ENCODE measurements around the gene OSBP2. TPM values are rescaled to one million over a fixed set of nuclear protein-coding genes. Genes with fewer than 3 reads are reported as not detected.
A peak's percentile ranks its signal among the peaks of the same experiment; 100 is the strongest.

Gene OSBP2, protein sequence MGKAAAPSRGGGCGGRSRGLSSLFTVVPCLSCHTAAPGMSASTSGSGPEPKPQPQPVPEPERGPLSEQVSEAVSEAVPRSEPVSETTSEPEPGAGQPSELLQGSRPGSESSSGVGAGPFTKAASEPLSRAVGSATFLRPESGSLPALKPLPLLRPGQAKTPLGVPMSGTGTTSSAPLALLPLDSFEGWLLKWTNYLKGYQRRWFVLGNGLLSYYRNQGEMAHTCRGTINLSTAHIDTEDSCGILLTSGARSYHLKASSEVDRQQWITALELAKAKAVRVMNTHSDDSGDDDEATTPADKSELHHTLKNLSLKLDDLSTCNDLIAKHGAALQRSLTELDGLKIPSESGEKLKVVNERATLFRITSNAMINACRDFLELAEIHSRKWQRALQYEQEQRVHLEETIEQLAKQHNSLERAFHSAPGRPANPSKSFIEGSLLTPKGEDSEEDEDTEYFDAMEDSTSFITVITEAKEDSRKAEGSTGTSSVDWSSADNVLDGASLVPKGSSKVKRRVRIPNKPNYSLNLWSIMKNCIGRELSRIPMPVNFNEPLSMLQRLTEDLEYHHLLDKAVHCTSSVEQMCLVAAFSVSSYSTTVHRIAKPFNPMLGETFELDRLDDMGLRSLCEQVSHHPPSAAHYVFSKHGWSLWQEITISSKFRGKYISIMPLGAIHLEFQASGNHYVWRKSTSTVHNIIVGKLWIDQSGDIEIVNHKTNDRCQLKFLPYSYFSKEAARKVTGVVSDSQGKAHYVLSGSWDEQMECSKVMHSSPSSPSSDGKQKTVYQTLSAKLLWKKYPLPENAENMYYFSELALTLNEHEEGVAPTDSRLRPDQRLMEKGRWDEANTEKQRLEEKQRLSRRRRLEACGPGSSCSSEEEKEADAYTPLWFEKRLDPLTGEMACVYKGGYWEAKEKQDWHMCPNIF
- total RNA-seq: 1 to 10 TPM in 3 of 4 donors, under 1 TPM in 1; 0.66 to 2.4 (median 1.6) TPM

DNA sequence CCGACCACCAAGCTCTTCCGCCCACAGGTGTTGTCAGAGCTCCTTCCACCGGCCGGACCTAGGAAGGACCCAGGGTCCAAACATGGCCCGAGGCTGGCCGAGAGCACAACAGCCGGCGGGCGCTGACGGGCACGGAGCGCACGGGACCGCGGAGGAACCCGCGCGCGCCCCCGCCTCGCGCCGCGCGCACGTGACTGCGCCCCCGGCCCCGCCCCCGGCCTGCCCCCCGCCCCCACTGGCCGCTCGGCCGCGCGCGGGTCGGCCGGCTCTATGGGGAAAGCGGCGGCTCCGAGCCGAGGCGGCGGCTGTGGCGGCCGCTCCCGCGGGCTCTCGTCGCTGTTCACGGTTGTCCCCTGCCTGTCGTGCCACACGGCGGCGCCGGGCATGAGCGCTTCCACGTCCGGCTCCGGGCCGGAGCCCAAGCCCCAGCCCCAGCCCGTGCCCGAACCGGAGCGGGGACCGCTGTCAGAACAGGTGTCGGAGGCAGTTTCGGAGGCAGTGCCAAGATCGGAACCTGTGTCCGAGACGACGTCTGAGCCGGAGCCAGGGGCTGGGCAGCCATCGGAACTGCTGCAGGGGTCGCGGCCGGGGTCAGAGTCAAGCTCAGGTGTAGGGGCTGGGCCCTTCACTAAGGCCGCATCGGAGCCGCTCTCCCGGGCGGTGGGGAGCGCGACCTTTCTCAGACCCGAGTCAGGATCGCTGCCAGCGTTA, at the start of gene OSBP2:
OSBP2 (plus strand) TSS at position 235 of the 711 bp plus-strand sequence; CDS start at position 271, 36 bp downstream.
- 0 to 3% methylated on average over 6 to 10 of the region's 88 CpGs for WGBS, 2 donors
- H3K9me3 ChIP-seq: no peaks in the 10 kb centered on the region
- H3K36me3 ChIP-seq: no peaks in the 10 kb centered on the region
- DNase-seq (ENCODE audit: low spot score in 2 of 2): no peak
- peak within 1 kb of the TSS; percentile 41 to 65 (median 56) for H3K4me3 ChIP-seq
- TF ChIP-seq, protein P1, sequence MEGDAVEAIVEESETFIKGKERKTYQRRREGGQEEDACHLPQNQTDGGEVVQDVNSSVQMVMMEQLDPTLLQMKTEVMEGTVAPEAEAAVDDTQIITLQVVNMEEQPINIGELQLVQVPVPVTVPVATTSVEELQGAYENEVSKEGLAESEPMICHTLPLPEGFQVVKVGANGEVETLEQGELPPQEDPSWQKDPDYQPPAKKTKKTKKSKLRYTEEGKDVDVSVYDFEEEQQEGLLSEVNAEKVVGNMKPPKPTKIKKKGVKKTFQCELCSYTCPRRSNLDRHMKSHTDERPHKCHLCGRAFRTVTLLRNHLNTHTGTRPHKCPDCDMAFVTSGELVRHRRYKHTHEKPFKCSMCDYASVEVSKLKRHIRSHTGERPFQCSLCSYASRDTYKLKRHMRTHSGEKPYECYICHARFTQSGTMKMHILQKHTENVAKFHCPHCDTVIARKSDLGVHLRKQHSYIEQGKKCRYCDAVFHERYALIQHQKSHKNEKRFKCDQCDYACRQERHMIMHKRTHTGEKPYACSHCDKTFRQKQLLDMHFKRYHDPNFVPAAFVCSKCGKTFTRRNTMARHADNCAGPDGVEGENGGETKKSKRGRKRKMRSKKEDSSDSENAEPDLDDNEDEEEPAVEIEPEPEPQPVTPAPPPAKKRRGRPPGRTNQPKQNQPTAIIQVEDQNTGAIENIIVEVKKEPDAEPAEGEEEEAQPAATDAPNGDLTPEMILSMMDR (IDR thresholded peaks at IDR 0.05): no peak
- TF ChIP-seq EP300 (IDR thresholded peaks at IDR 0.05) (no peak), POLR2A (IDR thresholded peaks at IDR 0.05) (no peak)
- H3K27ac ChIP-seq: peak within 1 kb of the TSS in 2 of 4 donors; percentile 50 to 54
- peaks cover 0 to 16% (median 8%) of the 10 kb centered on the region in 4 donors for H3K4me1 ChIP-seq
- H3K27me3 ChIP-seq: peaks cover 0 to 11% of the 10 kb centered on the region in 2 donors

DNA sequence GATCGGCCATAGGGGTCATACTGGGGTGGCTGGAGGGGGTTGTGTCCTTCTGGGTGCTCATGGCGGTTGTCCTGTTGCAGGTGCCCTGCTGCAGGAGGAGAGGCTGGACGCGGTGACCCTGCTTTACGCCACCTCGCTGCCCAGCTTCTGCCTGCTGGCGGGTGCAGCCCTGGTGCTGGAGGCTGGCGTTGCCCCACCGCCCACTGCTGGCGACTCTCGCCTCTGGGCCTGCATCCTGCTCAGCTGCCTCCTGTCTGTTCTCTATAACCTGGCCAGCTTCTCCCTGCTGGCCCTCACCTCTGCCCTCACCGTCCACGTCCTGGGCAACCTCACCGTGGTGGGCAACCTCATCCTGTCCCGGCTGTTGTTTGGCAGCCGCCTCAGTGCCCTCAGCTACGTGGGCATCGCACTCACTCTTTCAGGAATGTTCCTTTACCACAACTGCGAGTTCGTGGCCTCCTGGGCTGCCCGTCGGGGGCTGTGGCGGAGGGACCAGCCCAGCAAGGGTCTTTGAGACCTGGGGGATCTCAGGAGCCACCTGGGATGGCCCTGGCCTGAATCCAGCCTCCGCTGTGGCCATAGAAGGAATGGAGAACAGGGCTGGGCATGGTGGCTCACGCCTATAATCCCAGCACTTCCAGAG, 48.0 kb upstream of the OSBP2 start:
- WGBS, 2 donors: 86 to 93% methylated on average over 17 to 23 of the region's 25 CpGs
- H3K4me3 ChIP-seq: no peak overlapping the region
- no peak overlapping the region for H3K27ac ChIP-seq
- no peaks in the 10 kb centered on the region for H3K9me3 ChIP-seq
- DNase-seq (ENCODE audit: low spot score in 2 of 2): no peak
- TF ChIP-seq, protein P1 (IDR thresholded peaks at IDR 0.05): no peak
- TF ChIP-seq POLR2A (IDR thresholded peaks at IDR 0.05) (no peak), EP300 (IDR thresholded peaks at IDR 0.05) (no peak)
- no peaks in the 10 kb centered on the region for H3K27me3 ChIP-seq
- H3K4me1 ChIP-seq: peaks cover 0 to 19% (median 3%) of the 10 kb centered on the region in 4 donors
- H3K36me3 ChIP-seq: peaks cover 0 to 12% (median 0%) of the 10 kb centered on the region in 3 donors

DNA sequence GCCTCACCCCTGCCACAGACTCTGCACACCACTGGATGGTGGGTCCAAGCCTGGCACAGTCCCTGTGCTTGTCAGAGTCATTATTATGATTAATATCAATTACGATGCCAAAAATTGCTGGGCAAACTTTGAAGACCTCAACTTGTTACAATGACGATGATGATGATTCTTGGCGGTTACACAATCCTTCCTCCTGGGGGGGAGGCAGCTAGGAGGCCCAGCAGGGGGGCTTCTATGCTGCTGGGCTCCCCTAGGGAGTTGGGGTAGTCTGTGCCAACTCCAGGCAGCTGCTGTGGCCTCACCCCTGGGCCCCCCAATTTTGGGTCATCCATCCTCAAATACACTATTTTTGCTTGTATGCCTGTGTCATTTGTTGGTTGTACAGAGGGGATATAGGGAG, 47.1 kb upstream of the OSBP2 start:
- Histone ChIP-seq H3K4me3 (no peak overlapping the region), H3K27me3 (no peaks in the 10 kb centered on the region), H3K4me1 (peaks cover 0 to 19% (median 3%) of the 10 kb centered on the region in 4 donors), H3K27ac (no peak overlapping the region), H3K36me3 (peaks cover 0 to 12% (median 0%) of the 10 kb centered on the region in 3 donors), H3K9me3 (no peaks in the 10 kb centered on the region)
- TF ChIP-seq POLR2A (IDR thresholded peaks at IDR 0.05) (no peak), EP300 (IDR thresholded peaks at IDR 0.05) (no peak)
- TF ChIP-seq, protein P1 (IDR thresholded peaks at IDR 0.05): no peak
- 69 to 83% methylated on average over 3 of the region's 3 CpGs for WGBS, 2 donors
- no peak for DNase-seq (ENCODE audit: low spot score in 2 of 2)

DNA sequence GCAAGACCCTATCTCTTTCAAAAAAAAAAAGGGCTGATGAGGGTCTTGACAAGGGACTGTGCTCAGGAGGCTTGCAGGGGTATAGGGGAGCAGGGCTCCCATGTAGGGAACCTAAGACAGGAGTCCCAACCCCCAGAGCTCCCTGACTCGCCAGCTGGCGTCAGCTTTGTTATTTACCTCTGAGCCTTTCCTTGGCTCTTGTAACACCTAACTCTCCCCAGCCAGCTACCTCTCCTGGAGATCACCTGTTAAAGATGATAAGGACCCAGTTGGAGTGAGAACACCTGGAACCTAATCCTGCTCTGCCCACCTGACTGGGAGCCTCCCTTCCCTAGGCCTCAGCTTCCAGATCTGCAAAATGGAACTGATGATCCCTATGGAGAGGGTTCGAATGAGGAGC, 45.8 kb upstream of the OSBP2 start:
- Histone ChIP-seq H3K36me3 (peaks cover 0 to 12% (median 0%) of the 10 kb centered on the region in 3 donors), H3K9me3 (no peaks in the 10 kb centered on the region), H3K4me1 (peaks cover 0 to 19% (median 3%) of the 10 kb centered on the region in 4 donors), H3K4me3 (no peak overlapping the region), H3K27me3 (no peaks in the 10 kb centered on the region), H3K27ac (no peak overlapping the region)
- no peak for DNase-seq (ENCODE audit: low spot score in 2 of 2)
- WGBS, 2 donors: 88 to 97% methylated on average over 3 of the region's 3 CpGs
- TF ChIP-seq, protein P1 (IDR thresholded peaks at IDR 0.05): no peak
- TF ChIP-seq POLR2A (IDR thresholded peaks at IDR 0.05) (no peak), EP300 (IDR thresholded peaks at IDR 0.05) (no peak)

Data from tibial nerve (tissue), 4 donors.